HEK293T (cell line): Measurements from ENCODE around the gene IKBKE.

ENCODE experiments used
- FOXM1 ChIP-seq: fragments of 450-650 bp; IDR thresholded peaks from 2 replicates; pipeline ENCODE4 v1.6.1; 2017; ENCODE audit warnings: mild to moderate bottlenecking, borderline replicate concordance
- SP1 ChIP-seq: fragments of 450-650 bp; IDR thresholded peaks from 2 replicates; pipeline ENCODE4 v1.6.1; 2017

DNA sequence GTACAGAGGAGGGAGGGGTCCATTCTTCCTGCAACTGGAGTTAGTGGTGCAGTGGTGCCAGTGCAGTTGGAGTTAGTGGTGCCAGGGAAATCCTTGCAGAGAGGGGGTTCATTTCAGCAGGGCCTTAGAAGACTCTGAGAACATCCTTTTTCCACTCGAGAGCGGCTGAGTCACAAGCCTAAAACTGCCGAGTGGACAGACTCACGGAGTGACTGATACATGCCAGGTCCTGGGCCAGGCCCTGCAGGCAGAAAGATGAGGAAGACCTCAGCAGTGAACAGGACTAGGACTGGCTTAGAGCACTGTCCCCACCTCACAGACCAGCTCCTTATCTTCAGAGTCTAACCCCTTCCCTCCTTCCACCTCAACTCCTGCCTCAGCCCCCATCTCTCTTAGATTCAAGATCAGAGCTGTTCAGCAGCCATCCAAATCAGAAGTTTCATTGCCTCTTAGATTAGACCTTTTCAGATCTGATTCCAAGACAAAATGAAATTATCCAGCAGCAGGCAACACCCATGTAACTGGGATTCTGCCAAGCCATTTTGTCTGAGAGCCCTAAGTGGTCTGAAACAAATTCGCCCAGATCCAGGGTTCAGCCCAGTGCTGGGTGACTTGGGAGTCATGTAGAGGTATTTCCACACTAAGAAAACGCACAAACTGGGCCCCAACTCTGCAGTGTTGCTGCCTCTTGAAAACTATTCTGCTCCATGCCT is 12.7 kb upstream of the IKBKE start:
- TF ChIP-seq SP1: no peak
- no peak for TF ChIP-seq FOXM1
